ENCODE measurements around the gene METTL23.

- no peak for TF ChIP-seq POLR2AphosphoS5 (IDR thresholded peaks at IDR 0.05; ENCODE audit: low read depth, low read length)
- TF ChIP-seq YY1 (IDR thresholded peaks at IDR 0.05; ENCODE audit: extremely low read depth, insufficient replicate concordance, low read depth, low read length), result no peak
- TF ChIP-seq ELF1 (IDR thresholded peaks at IDR 0.05; ENCODE audit: borderline replicate concordance, low read depth), result no peak
- no peak for TF ChIP-seq ZFX (IDR thresholded peaks at IDR 0.05)
- no peak for TF ChIP-seq CTCF (IDR thresholded peaks at IDR 0.05 in 2 of 3, conservative IDR thresholded peaks at IDR 0.05 in 1 of 3; ENCODE audit: borderline replicate concordance in 1 of 3, insufficient read depth in 1 of 3, low read depth in 2 of 3, low read length in 2 of 3)
- no peak for TF ChIP-seq EZH2phosphoT487 (IDR thresholded peaks at IDR 0.05; ENCODE audit: borderline replicate concordance)
- no peak for TF ChIP-seq SP1 (IDR thresholded peaks at IDR 0.05; ENCODE audit: low read depth)
- TF ChIP-seq REST (IDR thresholded peaks at IDR 0.05; ENCODE audit: low read depth), result no peak
- no peak for TF ChIP-seq EGR1 (IDR thresholded peaks at IDR 0.05; ENCODE audit: low read depth)
- TF ChIP-seq POLR2A (IDR thresholded peaks at IDR 0.05; ENCODE audit: borderline replicate concordance, extremely low read depth, insufficient read depth, insufficient read length), result no peak
Measured at GRCh38 chr17:76686538-76687297, 39.9 kb upstream of the METTL23 start.

Data from HCT116 (cell line).